Activated CD4-positive, alpha-beta memory T cell treated with anti-CD3 and anti-CD28 coated beads for 36 hours (primary cell): ENCODE measurements around the gene CHADL. TPM values are rescaled to one million over a fixed set of nuclear protein-coding genes. Genes with fewer than 3 reads are reported as not detected.
"Not testable (repeated sequence)": the region's sequence is repeated elsewhere in the genome, so short reads cannot be mapped to it uniquely, and the experiment has no call there.

Experiments
- CTCF ChIA-PET: fragments of 350-600 bp; sonication (Branson Sonifier 250); formaldehyde crosslinking; loops from one replicate; lab custom pipeline; 2021; ENCODE audit warnings: antibody characterized with exemption, inconsistent platforms; lab: Charles Lee
- POLR2A ChIA-PET: fragments of 350-600 bp; sonication (Branson Sonifier 250); formaldehyde crosslinking; loops from one replicate; lab custom pipeline; 2021; ENCODE audit warnings: antibody characterized with exemption; lab: Charles Lee
- DNase-seq: peaks from one replicate; pipeline ENCODE4 v3.0.0-alpha.2; 2020
- H3K27ac Mint-ChIP-seq: one replicate; pipeline ENCODE4 v1.8.0; 2021; ENCODE audit warnings: mixed read lengths
- H3K27me3 Mint-ChIP-seq: one replicate; pipeline ENCODE4 v1.8.0; 2021; ENCODE audit warnings: mixed read lengths
- H3K36me3 Mint-ChIP-seq: one replicate; pipeline ENCODE4 v1.8.0; 2021; ENCODE audit warnings: mixed read lengths
- H3K4me1 Mint-ChIP-seq: one replicate; pipeline ENCODE4 v1.8.0; 2021; ENCODE audit warnings: low read depth, mixed read lengths
- H3K4me3 Mint-ChIP-seq: one replicate; pipeline ENCODE4 v1.8.0; 2021; ENCODE audit warnings: mild to moderate bottlenecking, mixed read lengths
- H3K9me3 Mint-ChIP-seq: one replicate; pipeline ENCODE4 v1.8.0; 2021; ENCODE audit warnings: mixed read lengths
- intact Hi-C: fragments of 100-400 bp; cut with micrococcal nuclease; formaldehyde crosslinking; loops from one replicate; pipeline ENCODE4 v1.15.1; 2023
- total RNA-seq, 2 experiments: library from RNA; stranded (reverse); gene quantifications; one replicate each; pipeline ENCODE4 v1.2.3, GENCODE V29; 2021

Gene CHADL
- total RNA-seq, 2 experiments from 2014 or later: 0.12 to 0.21 TPM

GRCh38 chr22:41203118-41203517 is 37.6 kb downstream of the CHADL start:
- Mint-ChIP-seq H3K9me3 (no peaks in the 10 kb centered on the region), H3K4me1 (peaks cover 30% of the 10 kb centered on the region)
- CTCF ChIA-PET: interaction anchor here (0.7 kb wide), 1 partner anchor 269 kb away, joined by 4 read pairs; no protein-coding TSS in a partner anchor

GRCh38 chr22:41201141-41201540 is 39.6 kb downstream of the CHADL start:
- peaks cover 8% of the 10 kb centered on the region for H3K36me3 Mint-ChIP-seq
- POLR2A ChIA-PET: no interaction called here
- CTCF ChIA-PET: no interaction called here
- H3K4me1 Mint-ChIP-seq: peaks cover 22% of the 10 kb centered on the region
- H3K27me3 Mint-ChIP-seq: no peaks in the 10 kb centered on the region
- H3K27ac Mint-ChIP-seq: no peak overlapping the region
- H3K9me3 Mint-ChIP-seq: no peaks in the 10 kb centered on the region
- DNase-seq: no peak
- no peak overlapping the region for H3K4me3 Mint-ChIP-seq
- intact Hi-C loops: no loop called here

More at GRCh38 chr22:41203118-41203517, 37.6 kb downstream of the CHADL start:
- intact Hi-C loops: no loop called here
- Mint-ChIP-seq H3K27ac (no peak overlapping the region), H3K36me3 (peaks cover 8% of the 10 kb centered on the region), H3K4me3 (no peak overlapping the region), H3K27me3 (no peaks in the 10 kb centered on the region)
- POLR2A ChIA-PET: no interaction called here
- DNase-seq: no peak

GRCh38 chr22:41198027-41198580 is 42.6 kb downstream of the CHADL start:
- Mint-ChIP-seq H3K27me3 (no peaks in the 10 kb centered on the region), H3K36me3 (no peaks in the 10 kb centered on the region), H3K9me3 (no peaks in the 10 kb centered on the region), H3K4me1 (peaks cover 9% of the 10 kb centered on the region), H3K4me3 (peak overlapping the region; percentile 84), H3K27ac (no peak overlapping the region)
- CTCF ChIA-PET: interaction anchor here (0.7 to 3.6 kb wide), 5 partner anchors 9 to 275 kb away, joined by 3 to 12 read pairs (median 4); no protein-coding TSS in a partner anchor
- intact Hi-C loops: loop anchor here (5.0 kb wide), 2 partner anchors 106 to 246 kb away; partner anchors contain the start of genes EP300 and RBX1
- POLR2A ChIA-PET: no interaction called here
- peak; percentile 78 for DNase-seq

GRCh38 chr22:41197038-41197972 is 43.4 kb downstream of the CHADL start:
- Mint-ChIP-seq H3K4me3 (peak overlapping the region; percentile 84), H3K36me3 (no peaks in the 10 kb centered on the region), H3K9me3 (no peaks in the 10 kb centered on the region), H3K27me3 (no peaks in the 10 kb centered on the region), H3K4me1 (peaks cover 9% of the 10 kb centered on the region), H3K27ac (no peak overlapping the region)
- ChIA-PET CTCF (interaction anchor here (0.7 to 3.6 kb wide), 6 partner anchors 10 to 275 kb away, joined by 3 to 12 read pairs (median 6); no protein-coding TSS in a partner anchor), POLR2A (interaction anchor here (0.6 kb wide), 1 partner anchor 16 kb away, joined by 4 read pairs; no protein-coding TSS in a partner anchor)
- DNase-seq: peak; percentile 85
- intact Hi-C loops: loop anchor here (5.0 kb wide), 2 partner anchors 105 to 245 kb away; partner anchors contain the start of genes EP300 and RBX1

- CTCF ChIA-PET: no interaction called here
Observed at GRCh38 chr22:41193829-41194228, 46.9 kb downstream of the CHADL start.

GRCh38 chr22:41191467-41191866 is 49.3 kb downstream of the CHADL start:
- intact Hi-C loops: no loop called here
- CTCF ChIA-PET: interaction anchor here (0.8 to 1.3 kb wide), 2 partner anchors 46 to 269 kb away, joined by 3 to 4 read pairs; no protein-coding TSS in a partner anchor
- DNase-seq: no peak
- Mint-ChIP-seq H3K4me3 (no peak overlapping the region), H3K27me3 (no peaks in the 10 kb centered on the region), H3K9me3 (no peaks in the 10 kb centered on the region), H3K4me1 (no peaks in the 10 kb centered on the region), H3K36me3 (no peaks in the 10 kb centered on the region), H3K27ac (no peak overlapping the region)
- POLR2A ChIA-PET: no interaction called here

More at GRCh38 chr22:41193829-41194228, 46.9 kb downstream of the CHADL start:
- intact Hi-C loops: no loop called here
- no peaks in the 10 kb centered on the region for H3K36me3 Mint-ChIP-seq
- no peaks in the 10 kb centered on the region for H3K27me3 Mint-ChIP-seq
- no peaks in the 10 kb centered on the region for H3K9me3 Mint-ChIP-seq
- H3K4me1 Mint-ChIP-seq: peaks cover 9% of the 10 kb centered on the region
- no peak overlapping the region for H3K27ac Mint-ChIP-seq
- DNase-seq: no peak
- H3K4me3 Mint-ChIP-seq: no peak overlapping the region
- POLR2A ChIA-PET: no interaction called here

- CTCF ChIA-PET: no interaction called here
- Mint-ChIP-seq H3K9me3 (no peaks in the 10 kb centered on the region), H3K36me3 (peaks cover 3% of the 10 kb centered on the region), H3K27ac (no peak overlapping the region), H3K4me1 (no peaks in the 10 kb centered on the region), H3K4me3 (no peak overlapping the region), H3K27me3 (no peaks in the 10 kb centered on the region)
- intact Hi-C loops: no loop called here
- POLR2A ChIA-PET: interaction anchor here (0.7 kb wide), 1 partner anchor 118 kb away, joined by 4 read pairs; no protein-coding TSS in a partner anchor
- no peak for DNase-seq
Observed at GRCh38 chr22:41184679-41185078, 56.1 kb downstream of the CHADL start.

- DNase-seq: no peak
- ChIA-PET POLR2A (no interaction called here), CTCF (interaction anchor here (1.2 kb wide), 1 partner anchor 56 kb away, joined by 6 read pairs; no protein-coding TSS in a partner anchor)
- Mint-ChIP-seq H3K27ac (no peak overlapping the region), H3K9me3 (no peaks in the 10 kb centered on the region), H3K4me3 (no peak overlapping the region), H3K36me3 (peaks cover 22% of the 10 kb centered on the region), H3K27me3 (no peaks in the 10 kb centered on the region), H3K4me1 (no peaks in the 10 kb centered on the region)
- intact Hi-C loops: no loop called here
Observed at GRCh38 chr22:41181349-41182241, 59.1 kb downstream of the CHADL start.

GRCh38 chr22:41180926-41181325 is 59.8 kb downstream of the CHADL start:
- H3K9me3 Mint-ChIP-seq: no peaks in the 10 kb centered on the region
- ChIA-PET POLR2A (no interaction called here), CTCF (interaction anchor here (1.2 kb wide), 1 partner anchor 57 kb away, joined by 6 read pairs; no protein-coding TSS in a partner anchor)
- intact Hi-C loops: no loop called here
- H3K36me3 Mint-ChIP-seq: peaks cover 28% of the 10 kb centered on the region
- no peak overlapping the region for H3K27ac Mint-ChIP-seq
- no peak overlapping the region for H3K4me3 Mint-ChIP-seq
- H3K27me3 Mint-ChIP-seq: no peaks in the 10 kb centered on the region
- DNase-seq: no peak
- H3K4me1 Mint-ChIP-seq: no peaks in the 10 kb centered on the region

- peaks cover 33% of the 10 kb centered on the region for H3K36me3 Mint-ChIP-seq
- H3K27ac Mint-ChIP-seq, H3K4me3 Mint-ChIP-seq, DNase-seq, CTCF ChIA-PET, H3K27me3 Mint-ChIP-seq, H3K4me1 Mint-ChIP-seq, H3K9me3 Mint-ChIP-seq, intact Hi-C loops: not testable (repeated sequence)
- POLR2A ChIA-PET: interaction anchor here (0.6 kb wide), 1 partner anchor 13 kb away, joined by 3 read pairs; no protein-coding TSS in a partner anchor
Observed at GRCh38 chr22:41180362-41180761, 60.4 kb downstream of the CHADL start.
